ENCODE measurements around the gene WIPF2. TPM values are rescaled to one million over a fixed set of nuclear protein-coding genes. Genes with fewer than 3 reads are reported as not detected.

The WIPF2 gene
- total and polyA plus RNA-seq, 4 donors, result 10.7 to 54.3 (median 31.2) TPM

- DNase-seq (ENCODE audit: low read depth in 4 of 6, low spot score in 6 of 6), result peak in 2 of 6 donors; percentile 55 to 62
- Histone ChIP-seq H3K27me3 (ENCODE audit: control insufficient read depth, insufficient read depth, low read length) (no peaks in the 10 kb centered on the region), H3K27ac (ENCODE audit: low read depth, low read length) (peak overlapping the region; percentile 71), H3K36me3 (ENCODE audit: control insufficient read depth, insufficient read depth, low read length) (peaks cover under 1% of the 10 kb centered on the region), H3K9me3 (ENCODE audit: control insufficient read depth, insufficient read depth, low read length) (no peaks in the 10 kb centered on the region), H3K4me3 (ENCODE audit: low read depth, low read length) (no peak overlapping the region), H3K4me1 (ENCODE audit: control insufficient read depth, insufficient read depth, low read length) (peaks cover 37% of the 10 kb centered on the region)
- no CpG with 5 or more reads among the region's 4 CpGs for WGBS (ENCODE audit: insufficient coverage)
Measured at GRCh38 chr17:40241252-40241834, 22.2 kb downstream of the WIPF2 start.

DNA sequence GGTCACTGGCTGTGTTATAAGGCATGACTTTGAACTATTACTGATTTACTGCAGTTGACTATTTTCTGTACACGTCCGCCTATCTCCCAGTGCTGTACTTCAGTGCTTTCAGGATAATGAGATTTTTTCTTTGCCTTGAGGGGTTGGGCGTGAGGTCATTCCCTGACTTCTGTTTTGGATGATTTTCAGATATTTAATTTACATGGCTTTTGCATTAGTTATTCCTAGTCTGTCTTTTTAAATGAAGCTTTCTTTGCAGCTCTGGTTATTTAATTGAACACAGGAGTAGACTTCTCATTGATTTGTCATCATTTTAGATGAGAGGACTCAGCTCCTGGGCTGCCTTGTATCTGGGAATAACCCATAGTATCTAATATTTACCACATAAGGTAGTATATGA lies 23.7 kb downstream of the WIPF2 start:
- peak in 1 of 6 donors; percentile 43 for DNase-seq (ENCODE audit: low read depth in 4 of 6, low spot score in 6 of 6)
- WGBS (ENCODE audit: insufficient coverage), result no CpG with 5 or more reads among the region's 3 CpGs
- H3K36me3 ChIP-seq (ENCODE audit: control insufficient read depth, insufficient read depth, low read length), result no peaks in the 10 kb centered on the region
- peak overlapping the region; percentile 71 for H3K27ac ChIP-seq (ENCODE audit: low read depth, low read length)
- no peaks in the 10 kb centered on the region for H3K27me3 ChIP-seq (ENCODE audit: control insufficient read depth, insufficient read depth, low read length)
- H3K9me3 ChIP-seq (ENCODE audit: control insufficient read depth, insufficient read depth, low read length), result no peaks in the 10 kb centered on the region
- H3K4me1 ChIP-seq (ENCODE audit: control insufficient read depth, insufficient read depth, low read length), result peaks cover 40% of the 10 kb centered on the region
- no peak overlapping the region for H3K4me3 ChIP-seq (ENCODE audit: low read depth, low read length)

DNA sequence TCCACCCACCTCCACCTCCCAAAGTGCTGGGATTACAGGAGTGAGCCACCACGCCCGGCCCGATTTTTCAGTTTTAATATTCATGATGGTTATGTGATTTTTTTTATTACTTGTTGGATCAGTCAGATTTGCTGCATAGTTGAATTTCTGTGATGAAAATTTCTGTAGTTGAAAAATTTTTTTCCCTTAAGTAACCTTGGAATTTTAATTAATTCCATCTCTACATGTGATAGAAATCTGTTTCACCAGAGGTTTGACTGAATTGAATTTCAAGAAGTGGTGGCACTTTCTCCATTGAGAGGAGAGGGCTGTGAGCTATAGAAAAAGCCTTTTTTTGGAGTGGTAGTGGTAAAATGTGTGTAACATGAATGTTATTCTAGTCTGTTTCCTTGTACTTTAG lies 24.7 kb downstream of the WIPF2 start:
- peak overlapping the region; percentile 29 for H3K27ac ChIP-seq (ENCODE audit: low read depth, low read length)
- no peaks in the 10 kb centered on the region for H3K27me3 ChIP-seq (ENCODE audit: control insufficient read depth, insufficient read depth, low read length)
- H3K36me3 ChIP-seq (ENCODE audit: control insufficient read depth, insufficient read depth, low read length), result no peaks in the 10 kb centered on the region
- DNase-seq (ENCODE audit: low read depth in 4 of 6, low spot score in 6 of 6), result no peak
- WGBS (ENCODE audit: insufficient coverage), result no CpG with 5 or more reads among the region's 3 CpGs
- H3K4me3 ChIP-seq (ENCODE audit: low read depth, low read length), result no peak overlapping the region
- peaks cover 44% of the 10 kb centered on the region for H3K4me1 ChIP-seq (ENCODE audit: control insufficient read depth, insufficient read depth, low read length)
- no peaks in the 10 kb centered on the region for H3K9me3 ChIP-seq (ENCODE audit: control insufficient read depth, insufficient read depth, low read length)

DNA sequence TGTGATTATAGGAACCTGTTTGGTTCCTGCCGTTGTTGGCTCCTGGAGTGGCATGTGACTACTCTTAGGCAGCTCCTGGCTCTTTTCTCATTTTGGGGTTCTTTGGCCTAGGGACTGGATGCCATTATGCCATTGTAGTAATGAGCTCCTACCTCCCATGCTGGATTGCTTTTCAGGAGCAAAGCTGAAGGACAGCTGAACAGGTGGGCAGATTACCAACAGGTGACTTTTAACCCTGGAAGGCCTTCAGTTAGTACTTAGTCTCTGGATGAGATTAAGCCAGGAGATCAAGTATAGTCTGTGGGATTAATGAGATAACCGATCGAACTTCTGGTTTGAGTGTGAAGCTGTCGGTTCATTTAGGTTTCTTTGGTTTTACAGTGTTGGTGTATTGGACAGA lies 25.2 kb downstream of the WIPF2 start:
- 75% methylated on average over 2 of the region's 4 CpGs for WGBS (ENCODE audit: insufficient coverage)

GRCh38 chr17:40247926-40248495 lies 28.9 kb downstream of the WIPF2 start:
- Histone ChIP-seq H3K27ac (ENCODE audit: low read depth, low read length) (no peak overlapping the region), H3K9me3 (ENCODE audit: control insufficient read depth, insufficient read depth, low read length) (no peaks in the 10 kb centered on the region), H3K36me3 (ENCODE audit: control insufficient read depth, insufficient read depth, low read length) (no peaks in the 10 kb centered on the region), H3K27me3 (ENCODE audit: control insufficient read depth, insufficient read depth, low read length) (no peaks in the 10 kb centered on the region), H3K4me3 (ENCODE audit: low read depth, low read length) (no peak overlapping the region), H3K4me1 (ENCODE audit: control insufficient read depth, insufficient read depth, low read length) (peaks cover 50% of the 10 kb centered on the region)
- WGBS (ENCODE audit: insufficient coverage), result 80% methylated on average over 4 of the region's 7 CpGs
- no peak for DNase-seq (ENCODE audit: low read depth in 4 of 6, low spot score in 6 of 6)

More for the DNA sequence above, 25.2 kb downstream of the WIPF2 start:
- peak overlapping the region; percentile 29 for H3K27ac ChIP-seq (ENCODE audit: low read depth, low read length)
- no peaks in the 10 kb centered on the region for H3K27me3 ChIP-seq (ENCODE audit: control insufficient read depth, insufficient read depth, low read length)
- H3K36me3 ChIP-seq (ENCODE audit: control insufficient read depth, insufficient read depth, low read length), result no peaks in the 10 kb centered on the region
- H3K4me1 ChIP-seq (ENCODE audit: control insufficient read depth, insufficient read depth, low read length), result peaks cover 44% of the 10 kb centered on the region
- no peak overlapping the region for H3K4me3 ChIP-seq (ENCODE audit: low read depth, low read length)
- no peaks in the 10 kb centered on the region for H3K9me3 ChIP-seq (ENCODE audit: control insufficient read depth, insufficient read depth, low read length)
- no peak for DNase-seq (ENCODE audit: low read depth in 4 of 6, low spot score in 6 of 6)

DNA sequence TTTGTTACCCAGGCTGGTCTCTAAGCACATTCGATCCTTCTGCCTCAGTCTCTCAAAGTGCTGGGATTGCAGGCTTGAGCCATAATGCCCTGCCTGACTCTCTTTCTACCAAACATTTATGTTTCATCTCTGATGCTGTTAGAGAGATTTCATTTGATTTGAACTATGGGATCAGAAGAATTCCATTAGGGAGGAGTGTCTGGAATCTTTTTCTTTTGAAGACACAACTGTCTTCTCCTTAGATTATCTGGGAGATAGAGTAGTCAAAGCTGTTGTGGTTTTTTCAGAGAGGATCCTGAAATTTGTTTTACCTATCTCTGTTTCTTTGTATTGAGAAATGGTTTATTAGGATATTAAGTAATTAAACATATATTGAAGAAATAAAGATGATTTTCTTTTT lies 29.4 kb downstream of the WIPF2 start:
- no peak overlapping the region for H3K4me3 ChIP-seq (ENCODE audit: low read depth, low read length)
- no peak for DNase-seq (ENCODE audit: low read depth in 4 of 6, low spot score in 6 of 6)
- H3K4me1 ChIP-seq (ENCODE audit: control insufficient read depth, insufficient read depth, low read length), result peaks cover 46% of the 10 kb centered on the region
- H3K27ac ChIP-seq (ENCODE audit: low read depth, low read length), result no peak overlapping the region
- H3K36me3 ChIP-seq (ENCODE audit: control insufficient read depth, insufficient read depth, low read length), result no peaks in the 10 kb centered on the region
- H3K9me3 ChIP-seq (ENCODE audit: control insufficient read depth, insufficient read depth, low read length), result no peaks in the 10 kb centered on the region
- WGBS (ENCODE audit: insufficient coverage), result 100% methylated on average over 1 of the region's 1 CpG
- no peaks in the 10 kb centered on the region for H3K27me3 ChIP-seq (ENCODE audit: control insufficient read depth, insufficient read depth, low read length)

DNA sequence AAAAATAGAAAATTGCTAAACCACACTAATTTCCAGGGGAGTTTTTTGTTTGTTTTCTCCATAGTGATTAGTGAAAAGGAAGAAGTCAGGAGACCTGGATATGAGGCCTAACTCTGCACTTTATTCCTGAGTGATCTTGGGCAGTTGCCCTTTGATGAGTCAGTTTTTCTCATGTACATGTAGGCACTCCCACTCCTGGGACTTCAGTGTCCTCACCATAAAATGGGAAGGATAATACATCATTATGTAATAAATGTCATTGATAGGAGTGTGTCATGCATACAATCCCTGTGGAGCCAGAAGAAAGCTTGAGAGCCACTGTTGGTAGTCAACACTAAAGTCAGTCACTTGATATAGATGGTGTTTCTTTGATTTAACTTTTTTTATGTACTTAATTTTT lies 32.5 kb downstream of the WIPF2 start:
- H3K4me3 ChIP-seq (ENCODE audit: low read depth, low read length), result no peak overlapping the region
- DNase-seq (ENCODE audit: low read depth in 4 of 6, low spot score in 6 of 6), result peak in 1 of 6 donors; percentile 17
- no peaks in the 10 kb centered on the region for H3K36me3 ChIP-seq (ENCODE audit: control insufficient read depth, insufficient read depth, low read length)
- H3K27me3 ChIP-seq (ENCODE audit: control insufficient read depth, insufficient read depth, low read length), result no peaks in the 10 kb centered on the region
- peaks cover 30% of the 10 kb centered on the region for H3K4me1 ChIP-seq (ENCODE audit: control insufficient read depth, insufficient read depth, low read length)
- no peaks in the 10 kb centered on the region for H3K9me3 ChIP-seq (ENCODE audit: control insufficient read depth, insufficient read depth, low read length)
- no peak overlapping the region for H3K27ac ChIP-seq (ENCODE audit: low read depth, low read length)

- H3K4me3 ChIP-seq (ENCODE audit: low read depth, low read length), result no peak overlapping the region
- H3K9me3 ChIP-seq (ENCODE audit: control insufficient read depth, insufficient read depth, low read length), result no peaks in the 10 kb centered on the region
- no peak overlapping the region for H3K27ac ChIP-seq (ENCODE audit: low read depth, low read length)
- no peaks in the 10 kb centered on the region for H3K27me3 ChIP-seq (ENCODE audit: control insufficient read depth, insufficient read depth, low read length)
- DNase-seq (ENCODE audit: low read depth in 4 of 6, low spot score in 6 of 6), result peak in 1 of 6 donors; percentile 16
- peaks cover 25% of the 10 kb centered on the region for H3K4me1 ChIP-seq (ENCODE audit: control insufficient read depth, insufficient read depth, low read length)
- peaks cover 19% of the 10 kb centered on the region for H3K36me3 ChIP-seq (ENCODE audit: control insufficient read depth, insufficient read depth, low read length)
- no CpG with 5 or more reads among the region's 3 CpGs for WGBS (ENCODE audit: insufficient coverage)
Measured at GRCh38 chr17:40253565-40253964, 34.5 kb downstream of the WIPF2 start.

GRCh38 chr17:40259505-40259904 lies 40.4 kb downstream of the WIPF2 start:
- Histone ChIP-seq H3K27ac (ENCODE audit: low read depth, low read length) (no peak overlapping the region), H3K9me3 (ENCODE audit: control insufficient read depth, insufficient read depth, low read length) (no peaks in the 10 kb centered on the region), H3K36me3 (ENCODE audit: control insufficient read depth, insufficient read depth, low read length) (peaks cover 56% of the 10 kb centered on the region), H3K27me3 (ENCODE audit: control insufficient read depth, insufficient read depth, low read length) (no peaks in the 10 kb centered on the region), H3K4me1 (ENCODE audit: control insufficient read depth, insufficient read depth, low read length) (peaks cover 4% of the 10 kb centered on the region), H3K4me3 (ENCODE audit: low read depth, low read length) (no peak overlapping the region)
- no peak for DNase-seq (ENCODE audit: low read depth in 4 of 6, low spot score in 6 of 6)
- WGBS (ENCODE audit: insufficient coverage), result no CpG with 5 or more reads among the region's 2 CpGs

DNA sequence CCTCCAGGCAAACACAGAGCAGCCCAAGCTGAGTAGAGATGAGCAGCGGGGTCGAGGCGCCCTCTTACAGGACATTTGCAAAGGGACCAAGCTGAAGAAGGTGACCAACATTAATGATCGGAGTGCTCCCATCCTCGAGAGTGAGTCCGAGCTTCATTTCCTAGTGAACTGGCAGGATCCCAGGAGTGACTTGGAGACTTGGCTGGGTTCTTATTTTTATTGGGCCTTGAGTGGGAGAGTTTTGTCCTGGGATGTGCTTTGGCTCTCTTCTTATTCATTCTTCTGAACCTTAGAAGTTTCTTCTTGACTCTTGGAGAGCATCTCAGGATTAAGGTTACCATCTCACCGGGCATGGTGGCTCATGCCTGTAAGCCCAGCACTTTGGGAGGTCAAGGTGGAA lies 41.4 kb downstream of the WIPF2 start:
- peaks cover 66% of the 10 kb centered on the region for H3K36me3 ChIP-seq (ENCODE audit: control insufficient read depth, insufficient read depth, low read length)
- no peak overlapping the region for H3K27ac ChIP-seq (ENCODE audit: low read depth, low read length)
- no peaks in the 10 kb centered on the region for H3K27me3 ChIP-seq (ENCODE audit: control insufficient read depth, insufficient read depth, low read length)
- DNase-seq (ENCODE audit: low read depth in 4 of 6, low spot score in 6 of 6), result peak in 1 of 6 donors; percentile 48
- H3K4me3 ChIP-seq (ENCODE audit: low read depth, low read length), result no peak overlapping the region
- WGBS (ENCODE audit: insufficient coverage), result 85% methylated on average over 6 of the region's 7 CpGs
- no peaks in the 10 kb centered on the region for H3K9me3 ChIP-seq (ENCODE audit: control insufficient read depth, insufficient read depth, low read length)
- H3K4me1 ChIP-seq (ENCODE audit: control insufficient read depth, insufficient read depth, low read length), result peaks cover 4% of the 10 kb centered on the region
